Tibial nerve (tissue), 4 donors: ENCODE results near the gene SCRN1. TPM values are rescaled to one million over a fixed set of nuclear protein-coding genes. Genes with fewer than 3 reads are reported as not detected.

Experiments
- DNase-seq, 2 donors: peaks; one replicate each; pipeline ENCODE4 v3.0.0-alpha.2; 2019; ENCODE audit warnings: low spot score in 2 of 2
- H3K27ac ChIP-seq, 4 donors: fragments of 200-600 bp; sonication (generic) in 3 of 4; one replicate each; pipeline ENCODE4 v1.5.1; 2017 to 2019; ENCODE audit warnings: mild to moderate bottlenecking in 1 of 4
- H3K27me3 ChIP-seq, 2 donors: fragments of 200-600 bp; sonication (generic) in 1 of 2; one replicate each; pipeline versions ENCODE4 v1.5.1 to v1.6.0; 2017 to 2019
- H3K36me3 ChIP-seq, 3 donors: fragments of 200-600 bp; sonication (generic); one replicate each; pipeline ENCODE4 v1.5.1; 2018 to 2019
- H3K4me1 ChIP-seq, 4 donors: fragments of 200-600 bp; sonication (generic) in 3 of 4; one replicate each; pipeline ENCODE4 v1.5.1; 2017 to 2019
- H3K4me3 ChIP-seq, 4 donors: fragments of 200-600 bp; sonication (generic) in 3 of 4; one replicate each; pipeline ENCODE4 v1.5.1; 2017 to 2019; ENCODE audit warnings: mild to moderate bottlenecking in 1 of 4, moderate library complexity in 1 of 4
- H3K9me3 ChIP-seq, 4 donors: fragments of 200-600 bp; sonication (generic) in 3 of 4; one replicate each; pipeline ENCODE4 v1.5.1; 2017 to 2019
- CTCF ChIP-seq, 5 experiments: fragments of 200-600 bp in 3 of 5; fragments of 450-650 bp in 2 of 5; sonication (generic) in 3 of 5; IDR thresholded peaks; one replicate each; pipeline ENCODE4 v1.5.1; 2016 to 2019; ENCODE audit warnings: antibody characterized with exemption in 5 of 5, mild to moderate bottlenecking in 3 of 5, moderate library complexity in 2 of 5
- EP300 ChIP-seq, 2 donors: sonication (generic); formaldehyde crosslinking; IDR thresholded peaks; one replicate each; pipeline ENCODE4 v1.6.1; 2017; ENCODE audit warnings: antibody characterized with exemption in 2 of 2, mild to moderate bottlenecking in 1 of 2
- POLR2A ChIP-seq, 2 donors: fragments of 450-650 bp; IDR thresholded peaks; one replicate each; pipeline ENCODE4 v1.6.1; 2017; ENCODE audit warnings: antibody characterized with exemption in 2 of 2, mild to moderate bottlenecking in 2 of 2, moderate library complexity in 2 of 2
- WGBS, 2 donors: methylation state at CpG; one replicate each; pipeline ENCODE4 v1.1.5; 2018; 5-methylcytosine and 5-hydroxymethylcytosine counted together
- total RNA-seq, 4 donors: library from RNA; depleted of rRNA; stranded (reverse); fragments of >200 nt; gene quantifications; one replicate each; pipeline ENCODE4 v1.1.0, GENCODE V29; 2016

SCRN1 gene
- total RNA-seq, 4 donors from 2014 or later, result 65.1 to 161 (median 119) TPM

- H3K4me1 ChIP-seq, result no peaks in the 10 kb centered on the region
- WGBS, 2 donors, result 87 to 89% methylated on average over 3 of the region's 3 CpGs
- TF ChIP-seq EP300 (IDR thresholded peaks at IDR 0.05) (no peak), CTCF (IDR thresholded peaks at IDR 0.05) (no peak), POLR2A (IDR thresholded peaks at IDR 0.05) (no peak)
- H3K27me3 ChIP-seq, result no peaks in the 10 kb centered on the region
- DNase-seq, result no peak
- no peak overlapping the region for H3K4me3 ChIP-seq
- H3K36me3 ChIP-seq, result peaks cover 0 to 32% (median 0%) of the 10 kb centered on the region in 3 donors
- peaks cover 0 to 30% (median 9%) of the 10 kb centered on the region in 4 donors for H3K9me3 ChIP-seq
- no peak overlapping the region for H3K27ac ChIP-seq
Measured at GRCh38 chr7:29906200-29907022, 83.2 kb downstream of the SCRN1 start.

- H3K27ac ChIP-seq, result no peak overlapping the region
- DNase-seq, result no peak
- WGBS, 2 donors, result 0 to 50% methylated on average over 1 of the region's 1 CpG
Measured at GRCh38 chr7:29900745-29901144, 88.9 kb downstream of the SCRN1 start.

GRCh38 chr7:29898301-29898700, 91.3 kb downstream of the SCRN1 start:
- Histone ChIP-seq H3K36me3 (no peaks in the 10 kb centered on the region), H3K4me3 (no peak overlapping the region), H3K4me1 (no peaks in the 10 kb centered on the region), H3K27ac (no peak overlapping the region), H3K9me3 (peaks cover 0 to 4% (median 0%) of the 10 kb centered on the region in 4 donors), H3K27me3 (no peaks in the 10 kb centered on the region)
- WGBS, 2 donors, result 62 to 70% methylated on average over 5 of the region's 5 CpGs
- TF ChIP-seq POLR2A (IDR thresholded peaks at IDR 0.05) (no peak), CTCF (IDR thresholded peaks at IDR 0.05) (no peak), EP300 (IDR thresholded peaks at IDR 0.05) (no peak)
- DNase-seq, result no peak

More at GRCh38 chr7:29900745-29901144, 88.9 kb downstream of the SCRN1 start:
- peaks cover 0 to 5% (median under 1%) of the 10 kb centered on the region in 4 donors for H3K9me3 ChIP-seq
- H3K4me3 ChIP-seq, result no peak overlapping the region
- H3K4me1 ChIP-seq, result no peaks in the 10 kb centered on the region
- TF ChIP-seq POLR2A (IDR thresholded peaks at IDR 0.05), result no peak
- no peak for TF ChIP-seq CTCF (IDR thresholded peaks at IDR 0.05)
- no peak for TF ChIP-seq EP300 (IDR thresholded peaks at IDR 0.05)
- no peaks in the 10 kb centered on the region for H3K27me3 ChIP-seq
- H3K36me3 ChIP-seq, result peaks cover 0 to 17% (median 0%) of the 10 kb centered on the region in 3 donors

- no peaks in the 10 kb centered on the region for H3K4me1 ChIP-seq
- no peak overlapping the region for H3K27ac ChIP-seq
- H3K27me3 ChIP-seq, result no peaks in the 10 kb centered on the region
- no peak for TF ChIP-seq EP300 (IDR thresholded peaks at IDR 0.05)
- TF ChIP-seq CTCF (IDR thresholded peaks at IDR 0.05), result no peak
- TF ChIP-seq POLR2A (IDR thresholded peaks at IDR 0.05), result no peak
- peaks cover 0 to 4% (median 0%) of the 10 kb centered on the region in 4 donors for H3K9me3 ChIP-seq
- no peak overlapping the region for H3K4me3 ChIP-seq
- 94 to 98% methylated on average over 2 of the region's 2 CpGs for WGBS, 2 donors
- DNase-seq, result no peak
- H3K36me3 ChIP-seq, result no peaks in the 10 kb centered on the region
Measured at GRCh38 chr7:29896685-29897411, 92.8 kb downstream of the SCRN1 start.

GRCh38 chr7:29895559-29895958, 94.0 kb downstream of the SCRN1 start:
- Histone ChIP-seq H3K9me3 (peaks cover 0 to 4% (median 0%) of the 10 kb centered on the region in 4 donors), H3K36me3 (no peaks in the 10 kb centered on the region), H3K27ac (no peak overlapping the region), H3K27me3 (no peaks in the 10 kb centered on the region), H3K4me1 (no peaks in the 10 kb centered on the region), H3K4me3 (no peak overlapping the region)
- DNase-seq, result no peak
- 77 to 90% methylated on average over 6 of the region's 6 CpGs for WGBS, 2 donors
- TF ChIP-seq EP300 (IDR thresholded peaks at IDR 0.05), result no peak
- no peak for TF ChIP-seq POLR2A (IDR thresholded peaks at IDR 0.05)
- TF ChIP-seq CTCF (IDR thresholded peaks at IDR 0.05), result no peak
